Measurements from ENCODE around the gene ETHE1.

ETHE1 gene

DNA sequence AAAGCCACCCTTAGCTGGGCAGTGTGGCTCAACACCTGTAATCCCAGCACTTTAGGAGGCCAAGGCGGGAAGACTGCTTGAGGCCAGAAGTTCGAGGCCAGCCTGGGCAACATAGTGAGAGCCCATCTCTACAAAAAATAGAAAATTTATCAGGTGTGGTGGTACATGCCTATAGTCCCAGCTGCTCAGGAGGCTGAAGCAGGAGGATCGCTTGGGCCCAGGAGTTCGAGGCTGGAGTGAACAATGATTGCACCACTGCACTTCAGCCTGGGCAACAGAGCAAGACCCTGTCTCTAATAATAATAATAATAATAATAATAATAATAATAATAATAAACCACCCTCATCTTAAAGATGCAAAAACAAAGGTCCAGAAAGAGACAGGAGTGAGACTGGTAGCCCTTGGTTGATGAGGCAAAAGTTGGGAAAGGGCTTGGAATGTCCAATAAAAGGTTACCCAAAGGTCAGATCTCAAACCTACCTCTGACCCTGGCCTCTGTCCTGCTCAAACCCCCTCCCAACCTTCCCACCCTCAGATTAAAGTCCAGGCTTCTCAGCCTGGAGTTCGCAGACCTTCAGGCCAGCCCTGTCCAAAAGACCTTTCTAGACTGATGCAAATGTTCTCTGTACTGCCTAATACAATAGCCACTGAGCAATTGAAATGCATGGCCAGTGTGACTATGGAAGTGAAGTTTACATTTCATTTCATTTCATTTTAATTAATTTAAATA lies 15.1 kb upstream of the ETHE1 start:
- in situ Hi-C loops (cut with MboI; ENCODE audit: low sequenced_read_pairs), result no loop called here
- Histone ChIP-seq H3K27me3 (ENCODE audit: low read depth) (no peaks in the 10 kb centered on the region), H3K9me3 (no peaks in the 10 kb centered on the region), H3K4me3 (no peak overlapping the region), H3K4me1 (no peaks in the 10 kb centered on the region), H3K36me3 (replicated peaks) (peaks cover 53% of the 10 kb centered on the region)
- DNase-seq (ENCODE audit: low spot score in 2 of 2), result no peak

GRCh38 chr19:43540381-43540780 lies 13.4 kb upstream of the ETHE1 start:
- DNase-seq (ENCODE audit: low spot score in 2 of 2), result no peak
- Histone ChIP-seq H3K4me3 (no peak overlapping the region), H3K27me3 (ENCODE audit: low read depth) (no peaks in the 10 kb centered on the region), H3K36me3 (replicated peaks) (peaks cover 53% of the 10 kb centered on the region), H3K4me1 (no peaks in the 10 kb centered on the region), H3K9me3 (no peaks in the 10 kb centered on the region)
- in situ Hi-C loops (cut with MboI; ENCODE audit: low sequenced_read_pairs), result no loop called here

DNA sequence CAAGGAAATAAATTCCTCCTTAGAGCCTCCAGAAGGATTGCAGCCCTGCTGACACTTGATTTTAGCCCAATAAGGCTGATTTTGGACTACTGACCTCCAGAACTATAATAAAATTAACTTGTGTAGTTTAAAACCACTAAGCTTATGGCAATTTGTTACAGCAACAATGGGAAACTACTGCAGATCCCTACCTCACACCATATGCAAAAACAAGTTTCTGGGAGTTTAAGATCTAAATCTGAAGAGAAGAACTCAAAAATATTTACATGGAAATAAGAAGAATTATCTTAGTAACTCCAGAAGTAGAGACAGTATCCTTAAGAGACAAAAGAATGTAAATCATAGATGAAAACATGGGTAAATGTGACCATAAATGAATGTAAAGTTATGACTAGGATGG lies 11.9 kb upstream of the ETHE1 start:
- Histone ChIP-seq H3K4me3 (no peak overlapping the region), H3K36me3 (replicated peaks) (peaks cover 51% of the 10 kb centered on the region), H3K27me3 (ENCODE audit: low read depth) (no peaks in the 10 kb centered on the region), H3K4me1 (peaks cover 4% of the 10 kb centered on the region), H3K9me3 (no peaks in the 10 kb centered on the region)
- in situ Hi-C loops (cut with MboI; ENCODE audit: low sequenced_read_pairs), result no loop called here
- no peak for DNase-seq (ENCODE audit: low spot score in 2 of 2)

GRCh38 chr19:43534816-43535761 lies 8.1 kb upstream of the ETHE1 start:
- in situ Hi-C loops (cut with MboI; ENCODE audit: low sequenced_read_pairs), result no loop called here
- DNase-seq (ENCODE audit: low spot score in 2 of 2), result peak; percentile 56 to 64
- H3K27me3 ChIP-seq (ENCODE audit: low read depth), result no peaks in the 10 kb centered on the region
- H3K4me1 ChIP-seq, result peaks cover 10% of the 10 kb centered on the region
- H3K36me3 ChIP-seq (replicated peaks), result peaks cover 17% of the 10 kb centered on the region
- H3K4me3 ChIP-seq, result no peak overlapping the region
- H3K9me3 ChIP-seq, result no peaks in the 10 kb centered on the region

- H3K9me3 ChIP-seq, result no peaks in the 10 kb centered on the region
- H3K27me3 ChIP-seq (ENCODE audit: low read depth), result no peaks in the 10 kb centered on the region
- in situ Hi-C loops (cut with MboI; ENCODE audit: low sequenced_read_pairs), result no loop called here
- peaks cover 14% of the 10 kb centered on the region for H3K36me3 ChIP-seq (replicated peaks)
- H3K4me3 ChIP-seq, result no peak overlapping the region
- DNase-seq (ENCODE audit: low spot score in 2 of 2), result no peak
- peaks cover 10% of the 10 kb centered on the region for H3K4me1 ChIP-seq
Measured at GRCh38 chr19:43534305-43534815, 7.4 kb upstream of the ETHE1 start.

DNA sequence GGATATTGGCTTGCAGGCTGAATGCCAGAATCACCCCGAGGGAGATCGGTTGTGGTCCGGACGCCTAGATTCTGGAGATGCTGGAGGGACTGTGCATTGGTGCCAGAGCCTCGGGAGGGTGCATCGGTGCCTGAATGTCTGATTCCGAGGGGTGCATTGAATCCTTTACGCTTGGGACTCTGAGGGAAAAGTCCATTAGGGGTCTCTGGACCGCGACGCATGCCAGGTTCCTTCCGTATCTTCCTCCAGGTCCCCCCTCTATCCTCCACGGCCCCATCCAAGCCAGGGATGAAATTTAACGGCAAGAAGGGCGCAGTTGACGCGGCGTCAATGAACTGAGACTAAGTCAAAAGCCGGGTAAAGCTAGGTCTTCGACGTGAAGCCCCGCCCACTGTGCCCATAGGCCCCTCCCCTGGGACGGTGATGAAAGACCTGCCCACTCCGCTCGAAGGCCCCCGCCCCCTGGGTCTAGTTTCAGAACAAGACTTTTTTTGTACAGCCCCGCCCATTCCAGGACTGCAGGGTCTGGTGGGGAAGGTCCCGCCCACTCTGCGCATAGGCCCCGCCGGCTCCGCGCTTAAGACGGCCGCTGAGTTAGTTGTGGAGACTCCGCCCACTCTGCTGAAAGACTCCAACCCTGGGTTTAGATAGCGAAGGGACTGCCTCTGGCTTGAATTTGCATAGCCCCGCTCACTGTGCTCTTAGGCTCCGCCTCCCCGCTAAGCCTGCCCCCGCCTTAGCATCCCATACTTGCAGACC lies 6.7 kb upstream of the ETHE1 start:
- Histone ChIP-seq H3K4me1 (peaks cover 10% of the 10 kb centered on the region), H3K36me3 (replicated peaks) (peaks cover 7% of the 10 kb centered on the region), H3K4me3 (peak overlapping the region; percentile 38), H3K9me3 (no peaks in the 10 kb centered on the region), H3K27me3 (ENCODE audit: low read depth) (no peaks in the 10 kb centered on the region)
- in situ Hi-C loops (cut with MboI; ENCODE audit: low sequenced_read_pairs), result no loop called here
- peak; percentile 99 to 100 for DNase-seq (ENCODE audit: low spot score in 2 of 2)

DNA sequence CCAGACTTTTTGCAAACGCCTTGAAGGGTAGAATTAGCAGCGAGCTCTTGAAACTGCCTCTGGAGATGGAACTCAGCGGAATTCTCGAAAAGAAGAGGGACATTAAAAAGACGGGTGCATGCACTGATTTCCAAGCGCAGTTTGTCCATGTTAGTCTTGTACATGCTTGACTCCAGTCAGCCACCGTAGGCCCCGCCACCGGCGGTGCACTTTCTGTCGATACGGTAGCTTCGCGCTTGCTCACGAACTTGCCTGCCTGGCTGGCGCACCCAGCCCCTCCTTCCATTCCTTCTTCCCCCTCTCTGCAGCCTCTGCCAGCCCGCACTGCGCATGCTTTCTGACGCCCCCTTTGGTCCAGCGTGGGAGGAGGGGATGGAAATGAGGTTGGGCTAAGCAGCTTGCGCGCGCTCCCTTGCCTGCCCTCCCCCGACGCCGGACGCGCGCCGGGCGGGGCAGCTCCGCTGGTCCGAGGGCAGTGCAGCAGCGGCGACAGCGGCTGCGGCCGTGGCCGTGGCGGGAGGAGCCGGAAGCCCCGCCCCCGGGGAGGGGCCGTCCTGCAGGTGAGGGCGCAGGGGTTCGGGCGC lies 6.1 kb upstream of the ETHE1 start, which contains the start of gene ZNF575:
TSS of gene ZNF575 (plus strand) at position 227 of the 584 bp plus-strand sequence. CDS start 1,235 bp downstream, outside the sequence.
- Histone ChIP-seq H3K9me3 (no peaks in the 10 kb centered on the region), H3K4me3 (peak within 1 kb of the TSS; percentile 38), H3K4me1 (peaks cover 10% of the 10 kb centered on the region), H3K36me3 (replicated peaks) (peaks cover under 1% of the 10 kb centered on the region), H3K27me3 (ENCODE audit: low read depth) (no peaks in the 10 kb centered on the region)
- in situ Hi-C loops (cut with MboI; ENCODE audit: low sequenced_read_pairs), result no loop called here
- peak; percentile 91 to 96 for DNase-seq (ENCODE audit: low spot score in 2 of 2)

- Histone ChIP-seq H3K4me3 (peak overlapping the region; percentile 38), H3K4me1 (peaks cover 10% of the 10 kb centered on the region), H3K9me3 (no peaks in the 10 kb centered on the region), H3K36me3 (replicated peaks) (no peaks in the 10 kb centered on the region; the same call in 1 of the 2 replicates), H3K27me3 (ENCODE audit: low read depth) (no peaks in the 10 kb centered on the region)
- in situ Hi-C loops (cut with MboI; ENCODE audit: low sequenced_read_pairs), result no loop called here
- no peak for DNase-seq (ENCODE audit: low spot score in 2 of 2)
Measured at GRCh38 chr19:43532571-43532961, 5.6 kb upstream of the ETHE1 start.

DNA sequence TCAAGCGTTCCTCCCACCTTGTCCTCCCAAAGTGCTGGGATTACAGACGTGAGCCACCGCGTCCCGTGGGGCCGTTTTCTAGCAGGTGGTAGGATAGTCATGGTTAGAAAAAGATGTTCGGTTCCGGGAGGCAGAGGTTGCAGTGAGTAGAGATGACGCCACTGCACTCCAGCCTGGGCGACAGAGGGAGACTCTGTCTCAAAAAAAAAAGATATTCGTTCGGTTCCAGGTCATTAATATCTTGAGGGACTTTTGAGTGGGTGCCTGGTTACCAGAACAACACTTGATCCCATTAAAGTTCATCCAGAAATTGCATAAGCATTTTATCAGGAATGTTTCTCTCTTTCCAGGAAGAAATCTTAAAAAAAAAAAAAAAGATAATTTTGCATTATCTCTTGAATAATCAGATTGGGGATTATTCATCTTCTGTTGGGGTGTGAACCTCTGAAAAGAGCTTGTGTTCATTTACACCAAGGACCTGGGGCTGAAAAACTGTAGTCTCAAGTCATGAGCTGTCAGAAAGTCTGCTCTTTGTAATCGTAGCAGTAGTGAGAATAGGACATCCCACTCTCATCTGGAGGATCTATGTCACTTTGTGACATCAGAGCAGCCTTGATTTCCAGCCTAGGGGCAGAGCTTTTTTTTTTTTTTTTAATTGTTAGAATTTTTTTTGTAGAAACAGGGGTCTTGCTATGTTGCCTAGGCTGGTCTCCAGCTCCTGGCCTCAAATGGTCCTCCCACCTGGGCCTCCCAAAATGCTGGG lies 1.0 kb upstream of the ETHE1 start:
- in situ Hi-C loops (cut with MboI; ENCODE audit: low sequenced_read_pairs), result no loop called here
- no peaks in the 10 kb centered on the region for H3K36me3 ChIP-seq (replicated peaks)
- H3K9me3 ChIP-seq, result no peaks in the 10 kb centered on the region
- DNase-seq (ENCODE audit: low spot score in 2 of 2), result no peak
- no peak overlapping the region for H3K4me3 ChIP-seq
- H3K4me1 ChIP-seq, result peaks cover 15% of the 10 kb centered on the region
- no peaks in the 10 kb centered on the region for H3K27me3 ChIP-seq (ENCODE audit: low read depth)

DNA sequence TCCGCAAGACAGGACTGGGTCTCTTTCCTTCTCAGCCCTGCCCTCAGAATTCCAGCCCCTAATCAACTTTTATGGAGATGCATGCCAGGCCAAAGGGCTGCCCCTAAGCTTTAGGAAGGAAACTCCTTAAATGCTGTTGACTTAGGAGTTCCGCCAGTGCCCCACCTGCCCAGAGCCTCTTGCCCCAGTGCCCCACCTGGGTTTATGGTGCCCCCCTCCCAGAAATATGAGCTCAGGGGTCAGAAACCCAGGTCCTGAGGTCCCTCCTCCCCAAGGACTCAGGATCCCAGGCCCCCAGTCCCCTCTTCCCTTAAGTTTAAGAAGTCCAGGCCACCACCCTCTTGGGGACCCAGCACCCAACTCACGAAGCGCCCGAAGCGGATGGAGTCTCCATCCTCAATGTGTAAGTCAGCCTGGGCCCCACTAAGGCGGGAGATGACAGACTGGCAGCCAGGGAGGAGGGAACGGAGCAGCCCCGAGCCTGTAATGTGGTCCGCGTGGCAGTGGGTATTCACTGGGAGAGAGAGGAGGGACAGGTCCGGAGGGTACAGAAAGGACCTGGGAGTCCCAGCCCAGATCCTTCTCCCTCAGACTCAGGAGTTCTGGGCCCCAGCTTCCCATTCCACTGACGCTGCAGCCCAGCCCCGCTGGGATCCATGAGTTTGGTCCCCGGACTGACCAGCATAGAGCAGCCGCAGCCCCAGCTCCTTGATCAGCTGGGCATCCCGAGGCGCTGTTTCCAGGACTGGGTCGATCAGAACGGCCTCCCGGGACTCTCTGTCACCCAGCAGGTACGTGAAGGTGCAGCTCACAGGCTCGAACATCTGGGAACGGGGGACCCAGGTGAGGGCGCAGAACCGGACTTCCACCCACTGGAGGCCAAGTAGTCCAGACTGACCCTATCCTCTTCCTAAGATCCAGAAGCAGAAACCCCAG lies 897 bp downstream of the ETHE1 start:
- Histone ChIP-seq H3K9me3 (no peaks in the 10 kb centered on the region), H3K4me3 (peak overlapping the region; percentile 82), H3K36me3 (replicated peaks) (no peaks in the 10 kb centered on the region), H3K27me3 (ENCODE audit: low read depth) (no peaks in the 10 kb centered on the region), H3K4me1 (peaks cover 9% of the 10 kb centered on the region)
- in situ Hi-C loops (cut with MboI; ENCODE audit: low sequenced_read_pairs), result no loop called here
- peak in 1 of 2 experiments; percentile 44 for DNase-seq (ENCODE audit: low spot score in 2 of 2)

GRCh38 chr19:43524922-43525835 lies 1.8 kb downstream of the ETHE1 start:
- Histone ChIP-seq H3K36me3 (replicated peaks) (no peaks in the 10 kb centered on the region), H3K9me3 (no peaks in the 10 kb centered on the region), H3K4me1 (peaks cover 9% of the 10 kb centered on the region), H3K4me3 (peak overlapping the region; percentile 82), H3K27me3 (ENCODE audit: low read depth) (no peaks in the 10 kb centered on the region)
- peak; percentile 66 to 78 for DNase-seq (ENCODE audit: low spot score in 2 of 2)
- in situ Hi-C loops (cut with MboI; ENCODE audit: low sequenced_read_pairs), result loop anchor here (5.0 kb wide), 1 partner anchor 78 kb away; no protein-coding TSS in a partner anchor

Data from HAP-1 (cell line).